NCI-H2029 (cell line): ENCODE results near the gene PHACTR1.

Experiments
- DNase-seq: peaks from one replicate; lab custom pipeline; 2025; lab: John Stamatoyannopoulos, UW

Gene PHACTR1

GRCh38 chr6:13267142-13267651, 550.6 kb downstream of the PHACTR1 start:
- no peak for DNase-seq

- no peak for DNase-seq
These were observed 552.4 kb downstream of the PHACTR1 start for GRCh38 chr6:13268913-13269518.

- DNase-seq: no peak
These were observed 555.8 kb downstream of the PHACTR1 start for GRCh38 chr6:13272131-13273046.

- DNase-seq: no peak
These were observed 556.8 kb downstream of the PHACTR1 start for GRCh38 chr6:13273202-13273930.

- DNase-seq: no peak
These were observed 557.6 kb downstream of the PHACTR1 start for GRCh38 chr6:13273931-13274706.

- no peak for DNase-seq
These were observed 558.3 kb downstream of the PHACTR1 start for GRCh38 chr6:13274707-13275434.

- DNase-seq: no peak
These were observed 558.9 kb downstream of the PHACTR1 start for GRCh38 chr6:13275435-13275989.

GRCh38 chr6:13277231-13277630, 560.7 kb downstream of the PHACTR1 start:
- DNase-seq: no peak

- no peak for DNase-seq
These were observed 561.6 kb downstream of the PHACTR1 start for GRCh38 chr6:13278164-13278563.

- DNase-seq: no peak
These were observed 562.4 kb downstream of the PHACTR1 start for GRCh38 chr6:13278991-13279390.

- no peak for DNase-seq
These were observed 563.7 kb downstream of the PHACTR1 start for GRCh38 chr6:13280254-13280653.

- DNase-seq: no peak
These were observed 565.1 kb downstream of the PHACTR1 start for GRCh38 chr6:13281686-13282085.

GRCh38 chr6:13282393-13283069, 566.0 kb downstream of the PHACTR1 start:
- no peak for DNase-seq

GRCh38 chr6:13283331-13283730, 566.8 kb downstream of the PHACTR1 start:
- DNase-seq: no peak

- no peak for DNase-seq
These were observed 568.1 kb downstream of the PHACTR1 start for GRCh38 chr6:13284646-13285045.

GRCh38 chr6:13285705-13286104, 569.1 kb downstream of the PHACTR1 start:
- DNase-seq: no peak

GRCh38 chr6:13286181-13286580, 569.6 kb downstream of the PHACTR1 start:
- no peak for DNase-seq

GRCh38 chr6:13287104-13287503, 570.5 kb downstream of the PHACTR1 start:
- no peak for DNase-seq

GRCh38 chr6:13288481-13288880, 571.9 kb downstream of the PHACTR1 start:
- no peak for DNase-seq

GRCh38 chr6:13288969-13289391, 572.4 kb downstream of the PHACTR1 start:
- no peak for DNase-seq
